A549 (cell line): ENCODE data around the gene QDPR.

Experiments
- CBX8 ChIP-seq: fragments of 200-600 bp; sonication (generic); IDR thresholded peaks from 2 replicates; pipeline ENCODE4 v1.6.1; 2016
- CTCF ChIP-seq: fragments of >200 bp; sonication (Bioruptor Twin); formaldehyde crosslinking; IDR thresholded peaks from 3 replicates; pipeline ENCODE4 v1.5.1; 2016
- EHMT2 ChIP-seq: fragments of 200-600 bp; sonication (generic); IDR thresholded peaks from 2 replicates; pipeline ENCODE4 v1.6.1; 2016; ENCODE audit warnings: antibody characterized with exemption, low read depth, mild to moderate bottlenecking, moderate library complexity
- EP300 ChIP-seq, 2 experiments: fragments of >200 bp; sonication (Bioruptor Twin); formaldehyde crosslinking; IDR thresholded peaks; 2 replicates in 1 of 2; 3 replicates in 1 of 2; pipeline ENCODE4 v1.6.1; 2016 to 2017
- HDAC2 ChIP-seq: fragments of 200-600 bp; sonication (generic); IDR thresholded peaks from 2 replicates; pipeline ENCODE4 v1.6.1; 2016
- HMGXB4 ChIP-seq: fragments of 250-450 bp; sonication (Bioruptor Pico); IDR thresholded peaks from 2 replicates; pipeline ENCODE4 v1.5.0; 2021; ENCODE audit warnings: mild to moderate bottlenecking, moderate library complexity, borderline replicate concordance
- JUNB ChIP-seq: fragments of >200 bp; sonication (Bioruptor Twin); formaldehyde crosslinking; IDR thresholded peaks from 2 replicates; pipeline ENCODE4 v1.6.1; 2016
- MAZ ChIP-seq: fragments of 150-350 bp; IDR thresholded peaks from 2 replicates; pipeline ENCODE4 v1.6.1; 2014; ENCODE audit warnings: antibody characterized with exemption, low read depth, low read length, borderline replicate concordance
- POLR2A ChIP-seq: IDR thresholded peaks from 2 replicates; pipeline ENCODE4 v1.6.1; 2012; ENCODE audit warnings: mild to moderate bottlenecking, low read length
- POLR2AphosphoS2 ChIP-seq: conservative IDR thresholded peaks from 2 replicates; pipeline ENCODE4 v1.6.1; 2012; ENCODE audit warnings: low read length, improper control_type of control experiment, inconsistent platforms
- REST ChIP-seq: fragments of 200-600 bp; sonication (generic); IDR thresholded peaks from 2 replicates; pipeline ENCODE4 v1.6.1; 2016; ENCODE audit warnings: antibody characterized with exemption, mild to moderate bottlenecking, moderate library complexity
- SMC3 ChIP-seq: fragments of >200 bp; sonication (Bioruptor Twin); formaldehyde crosslinking; IDR thresholded peaks from 3 replicates; pipeline ENCODE4 v1.6.1; 2018; ENCODE audit warnings: inconsistent platforms
- SREBF2 ChIP-seq: fragments of 450-650 bp; IDR thresholded peaks from 2 replicates; pipeline ENCODE4 v1.6.1; 2014; ENCODE audit warnings: mild to moderate bottlenecking, moderate library complexity

DNA sequence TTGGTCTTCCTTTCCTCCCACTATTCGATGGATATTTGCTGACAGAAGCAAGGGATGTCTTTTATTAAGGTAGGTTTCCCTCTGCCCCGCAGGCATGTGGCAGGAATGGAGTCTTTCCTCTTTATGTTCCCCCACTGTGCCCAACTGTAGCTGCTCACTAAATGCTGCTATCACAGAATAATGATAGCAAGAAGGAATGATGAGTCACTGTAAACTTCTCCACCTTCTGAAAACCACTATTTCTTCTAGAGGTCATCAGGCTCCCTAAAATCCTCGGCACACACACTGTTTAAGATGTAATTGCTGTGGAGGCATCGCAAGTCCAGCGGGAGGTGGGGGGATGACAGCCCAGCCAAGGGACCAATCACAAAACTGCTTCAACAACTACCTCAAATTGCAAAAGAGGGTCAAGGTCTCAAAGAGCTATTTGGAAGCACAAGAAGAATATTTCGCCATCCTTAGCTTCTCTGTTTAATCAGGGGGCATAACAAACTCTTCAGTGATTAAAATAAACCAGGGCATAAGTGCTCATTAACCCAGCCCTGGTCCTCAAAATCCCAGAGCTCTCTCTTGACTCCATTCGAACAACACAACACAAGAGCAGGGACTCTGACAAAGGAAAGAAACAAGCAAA lies 13.9 kb downstream of the QDPR start:
- TF ChIP-seq CTCF (no peak), REST (no peak), MAZ (no peak), POLR2AphosphoS2 (no peak), CBX8 (no peak), EP300 (IDR thresholded peaks at IDR 0.05) (no peak), HDAC2 (no peak), JUNB (no peak), POLR2A (no peak), EHMT2 (no peak), SMC3 (no peak), SREBF2 (no peak), HMGXB4 (CRISPR knock-in tag) (no peak)
